Neural cell (in vitro differentiated cells): ENCODE results near the gene TM2D3.

Experiments used
- CTCF ChIP-seq: fragments of 450-650 bp; IDR thresholded peaks from 2 replicates; pipeline ENCODE4 v1.5.1; 2014; ENCODE audit warnings: antibody characterized with exemption, mild to moderate bottlenecking, moderate library complexity; ENCODE audit not compliant: poor library complexity, severe bottlenecking
- EP300 ChIP-seq: fragments of 450-650 bp; conservative IDR thresholded peaks from 2 replicates; pipeline ENCODE4 v1.6.1; 2014; ENCODE audit warnings: antibody characterized with exemption, mild to moderate bottlenecking, moderate library complexity; ENCODE audit not compliant: poor library complexity, severe bottlenecking
- EZH2 ChIP-seq: fragments of 200-600, 300-800 bp; shearing (Covaris generic), sonication (generic); IDR thresholded peaks from 2 replicates; pipeline ENCODE4 v1.6.1; 2014; ENCODE audit warnings: antibody characterized with exemption, low read length, borderline replicate concordance, mild to moderate bottlenecking; ENCODE audit not compliant: insufficient read depth, poor library complexity, severe bottlenecking
- POLR2AphosphoS5 ChIP-seq: IDR thresholded peaks from 2 replicates; pipeline ENCODE4 v1.6.1; 2012
- RAD21 ChIP-seq: fragments of 450-650 bp; conservative IDR thresholded peaks from 2 replicates; pipeline ENCODE4 v1.6.1; 2014; ENCODE audit warnings: antibody characterized with exemption, mild to moderate bottlenecking, moderate library complexity
- SMC3 ChIP-seq: fragments of 450-650 bp; conservative IDR thresholded peaks from 2 replicates; pipeline ENCODE4 v1.6.1; 2014; ENCODE audit warnings: antibody characterized with exemption, mild to moderate bottlenecking, moderate library complexity; ENCODE audit not compliant: poor library complexity

GRCh38 chr15:101604124-101604874 lies 47.9 kb downstream of the TM2D3 start:
- TF ChIP-seq EZH2 (no peak), CTCF (no peak), POLR2AphosphoS5 (no peak), RAD21 (no peak), EP300 (no peak), SMC3 (no peak)
